ENCODE measurements around the gene SYT4. TPM values are rescaled to one million over a fixed set of nuclear protein-coding genes. Genes with fewer than 3 reads are reported as not detected.

The SYT4 gene, protein sequence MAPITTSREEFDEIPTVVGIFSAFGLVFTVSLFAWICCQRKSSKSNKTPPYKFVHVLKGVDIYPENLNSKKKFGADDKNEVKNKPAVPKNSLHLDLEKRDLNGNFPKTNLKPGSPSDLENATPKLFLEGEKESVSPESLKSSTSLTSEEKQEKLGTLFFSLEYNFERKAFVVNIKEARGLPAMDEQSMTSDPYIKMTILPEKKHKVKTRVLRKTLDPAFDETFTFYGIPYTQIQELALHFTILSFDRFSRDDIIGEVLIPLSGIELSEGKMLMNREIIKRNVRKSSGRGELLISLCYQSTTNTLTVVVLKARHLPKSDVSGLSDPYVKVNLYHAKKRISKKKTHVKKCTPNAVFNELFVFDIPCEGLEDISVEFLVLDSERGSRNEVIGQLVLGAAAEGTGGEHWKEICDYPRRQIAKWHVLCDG
- not detected for total RNA-seq

DNA sequence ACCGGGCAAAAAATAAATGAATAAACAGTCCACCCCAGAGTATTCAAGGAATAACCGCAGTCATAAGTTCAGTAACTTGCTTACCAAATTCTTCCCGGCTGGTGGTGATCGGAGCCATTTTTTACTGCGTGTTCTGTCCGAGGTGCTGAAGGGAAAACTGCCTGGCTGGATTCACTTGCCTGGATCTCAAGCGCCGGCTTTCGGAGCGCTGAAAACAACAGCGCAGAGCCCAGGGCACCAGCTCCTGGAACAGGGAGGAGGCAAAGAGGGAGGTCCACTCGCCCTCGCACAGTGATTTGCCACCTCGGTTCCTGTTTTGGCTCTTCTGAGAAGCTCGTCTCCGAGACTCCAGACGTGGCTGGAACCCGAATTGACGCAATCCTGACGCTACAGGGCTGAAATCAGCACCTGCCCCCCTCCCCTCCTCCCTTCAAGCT is at the start of gene SYT4:
SYT4 (minus strand) TSS at position 327 of the 437 bp plus-strand sequence; CDS start at position 118, 209 bp downstream.
- intact Hi-C loops (cut with micrococcal nuclease): loop anchor here (10.0 kb wide), 1 partner anchor 972 kb away; no protein-coding TSS in a partner anchor
- CTCF ChIA-PET: no interaction called here
- no peaks in the 10 kb centered on the region for H3K9me3 Mint-ChIP-seq
- H3K36me3 Mint-ChIP-seq (ENCODE audit: low read depth): no peaks in the 10 kb centered on the region
- no peak within 1 kb of the TSS for H3K4me3 Mint-ChIP-seq
- TF ChIP-seq, protein P1, sequence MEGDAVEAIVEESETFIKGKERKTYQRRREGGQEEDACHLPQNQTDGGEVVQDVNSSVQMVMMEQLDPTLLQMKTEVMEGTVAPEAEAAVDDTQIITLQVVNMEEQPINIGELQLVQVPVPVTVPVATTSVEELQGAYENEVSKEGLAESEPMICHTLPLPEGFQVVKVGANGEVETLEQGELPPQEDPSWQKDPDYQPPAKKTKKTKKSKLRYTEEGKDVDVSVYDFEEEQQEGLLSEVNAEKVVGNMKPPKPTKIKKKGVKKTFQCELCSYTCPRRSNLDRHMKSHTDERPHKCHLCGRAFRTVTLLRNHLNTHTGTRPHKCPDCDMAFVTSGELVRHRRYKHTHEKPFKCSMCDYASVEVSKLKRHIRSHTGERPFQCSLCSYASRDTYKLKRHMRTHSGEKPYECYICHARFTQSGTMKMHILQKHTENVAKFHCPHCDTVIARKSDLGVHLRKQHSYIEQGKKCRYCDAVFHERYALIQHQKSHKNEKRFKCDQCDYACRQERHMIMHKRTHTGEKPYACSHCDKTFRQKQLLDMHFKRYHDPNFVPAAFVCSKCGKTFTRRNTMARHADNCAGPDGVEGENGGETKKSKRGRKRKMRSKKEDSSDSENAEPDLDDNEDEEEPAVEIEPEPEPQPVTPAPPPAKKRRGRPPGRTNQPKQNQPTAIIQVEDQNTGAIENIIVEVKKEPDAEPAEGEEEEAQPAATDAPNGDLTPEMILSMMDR (IDR thresholded peaks at IDR 0.05): no peak
- peaks cover 4% of the 10 kb centered on the region for H3K27me3 Mint-ChIP-seq
- DNase-seq (peak; percentile 2), ATAC-seq (no peak)
- no peak within 1 kb of the TSS for H3K27ac Mint-ChIP-seq
- POLR2A ChIA-PET: no interaction called here
- no peaks in the 10 kb centered on the region for H3K4me1 Mint-ChIP-seq (ENCODE audit: low read depth)

- intact Hi-C loops (cut with micrococcal nuclease): no loop called here
- no peak overlapping the region for H3K27ac Mint-ChIP-seq
- POLR2A ChIA-PET: no interaction called here
- no peak for ATAC-seq
- TF ChIP-seq, protein P1 (IDR thresholded peaks at IDR 0.05): no peak
- H3K4me1 Mint-ChIP-seq (ENCODE audit: low read depth): no peaks in the 10 kb centered on the region
- CTCF ChIA-PET: no interaction called here
- no peaks in the 10 kb centered on the region for H3K27me3 Mint-ChIP-seq
- no peaks in the 10 kb centered on the region for H3K36me3 Mint-ChIP-seq (ENCODE audit: low read depth)
- peaks cover 1% of the 10 kb centered on the region for H3K9me3 Mint-ChIP-seq
- no peak overlapping the region for H3K4me3 Mint-ChIP-seq
- DNase-seq: no peak
These were observed 44.8 kb upstream of the SYT4 start for GRCh38 chr18:43322132-43322531.

DNA sequence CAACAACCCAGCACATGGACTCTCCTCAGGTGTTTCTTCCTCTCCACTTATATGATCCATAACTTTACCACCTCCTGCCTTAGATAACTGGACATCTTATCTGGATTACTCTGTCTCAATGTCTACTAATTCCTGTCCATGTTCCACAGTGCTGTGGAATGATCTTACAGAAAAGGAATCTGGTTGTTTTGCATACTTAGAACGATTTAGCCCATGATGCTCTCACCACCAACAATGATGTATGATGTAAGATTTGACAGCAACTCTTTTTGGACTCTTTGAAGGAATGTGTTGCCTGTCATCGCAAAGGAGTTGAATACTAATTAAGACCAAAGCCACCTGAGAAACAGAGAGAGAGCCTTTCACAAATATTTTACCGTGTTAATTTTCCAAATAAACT is 37.7 kb upstream of the SYT4 start:
- intact Hi-C loops (cut with micrococcal nuclease): no loop called here
- H3K4me3 Mint-ChIP-seq: no peak overlapping the region
- DNase-seq: no peak
- no peaks in the 10 kb centered on the region for H3K4me1 Mint-ChIP-seq (ENCODE audit: low read depth)
- ChIA-PET POLR2A (no interaction called here), CTCF (no interaction called here)
- H3K27me3 Mint-ChIP-seq: no peaks in the 10 kb centered on the region
- no peak overlapping the region for H3K27ac Mint-ChIP-seq
- no peak for ATAC-seq
- no peaks in the 10 kb centered on the region for H3K36me3 Mint-ChIP-seq (ENCODE audit: low read depth)
- peaks cover 2% of the 10 kb centered on the region for H3K9me3 Mint-ChIP-seq
- TF ChIP-seq, protein P1 (IDR thresholded peaks at IDR 0.05): no peak

DNA sequence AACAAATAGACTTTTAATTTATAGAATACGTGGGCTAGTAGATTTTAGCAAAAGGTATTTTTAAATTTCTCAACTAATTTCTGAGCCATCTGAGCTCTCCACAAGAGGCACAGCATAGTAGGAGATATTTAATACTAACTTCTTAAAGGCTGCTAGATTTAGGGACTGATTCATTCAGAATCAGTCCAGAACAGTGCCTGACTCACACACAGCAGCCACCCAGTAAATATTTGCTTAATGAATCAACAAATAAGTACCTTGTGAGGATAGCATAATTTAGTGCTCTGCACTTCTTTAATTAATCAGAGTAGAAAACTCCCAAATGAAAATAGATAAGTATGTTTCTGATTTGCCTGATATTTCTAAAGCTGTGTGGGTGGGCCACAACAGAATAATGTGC is 35.6 kb upstream of the SYT4 start:
- Mint-ChIP-seq H3K4me3 (no peak overlapping the region), H3K27me3 (no peaks in the 10 kb centered on the region), H3K36me3 (ENCODE audit: low read depth) (no peaks in the 10 kb centered on the region), H3K9me3 (peaks cover 2% of the 10 kb centered on the region), H3K27ac (no peak overlapping the region), H3K4me1 (ENCODE audit: low read depth) (no peaks in the 10 kb centered on the region)
- ATAC-seq (no peak), DNase-seq (no peak)
- POLR2A ChIA-PET: no interaction called here
- TF ChIP-seq, protein P1 (IDR thresholded peaks at IDR 0.05): no peak
- CTCF ChIA-PET: no interaction called here
- intact Hi-C loops (cut with micrococcal nuclease): no loop called here

DNA sequence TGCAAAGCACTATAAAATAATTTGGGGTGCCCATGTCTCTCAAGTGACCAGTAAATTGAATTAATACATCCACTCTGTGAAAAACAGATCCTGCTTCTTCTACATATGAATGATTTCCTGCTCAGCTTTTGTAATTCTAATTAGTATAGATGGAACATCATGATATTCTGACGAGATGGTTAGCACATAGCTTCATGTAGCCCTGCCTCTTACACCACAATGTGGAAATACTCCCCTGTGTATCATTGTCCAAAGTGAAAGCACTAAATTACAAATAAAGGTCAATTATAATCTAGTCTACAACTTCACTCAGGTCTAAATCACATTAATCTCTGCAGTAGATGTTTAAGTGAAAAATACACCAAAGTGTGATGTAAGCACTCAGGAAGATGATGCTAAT is 32.9 kb upstream of the SYT4 start:
- peaks cover 4% of the 10 kb centered on the region for H3K9me3 Mint-ChIP-seq
- no peak for ATAC-seq
- H3K27ac Mint-ChIP-seq: no peak overlapping the region
- DNase-seq: no peak
- ChIA-PET POLR2A (no interaction called here), CTCF (no interaction called here)
- no peaks in the 10 kb centered on the region for H3K4me1 Mint-ChIP-seq (ENCODE audit: low read depth)
- TF ChIP-seq, protein P1 (IDR thresholded peaks at IDR 0.05): no peak
- H3K36me3 Mint-ChIP-seq (ENCODE audit: low read depth): no peaks in the 10 kb centered on the region
- no peak overlapping the region for H3K4me3 Mint-ChIP-seq
- intact Hi-C loops (cut with micrococcal nuclease): no loop called here
- no peaks in the 10 kb centered on the region for H3K27me3 Mint-ChIP-seq
